GM12892 (cell line): ENCODE results near the gene MICAL3.

Source experiments
- POLR2A ChIP-seq: IDR thresholded peaks from 2 replicates; pipeline ENCODE4 v1.6.1; 2011; ENCODE audit warnings: low read depth, low read length, control low read depth
- POLR2AphosphoS5 ChIP-seq: IDR thresholded peaks from 2 replicates; pipeline ENCODE4 v1.6.1; 2011; ENCODE audit warnings: low read depth, low read length, control low read depth

DNA sequence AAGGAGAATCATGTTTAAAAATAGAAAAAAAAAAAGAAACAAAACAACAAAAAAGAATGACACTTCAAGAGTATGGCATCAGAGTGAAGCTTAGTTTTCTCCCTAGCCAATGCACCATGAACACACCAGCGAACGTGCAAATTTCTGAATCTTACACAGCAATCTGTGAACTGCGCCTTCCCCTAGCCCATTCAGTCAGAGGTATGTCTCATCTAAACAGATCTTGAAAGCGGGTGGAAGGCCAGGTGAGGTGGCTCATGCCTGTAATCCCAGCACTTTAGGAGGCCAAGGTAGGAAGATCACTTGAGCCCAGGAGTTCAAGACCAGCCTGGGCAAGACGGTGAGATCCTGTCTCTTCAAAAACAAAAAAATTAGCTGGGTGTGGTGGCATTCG is 113.1 kb downstream of the MICAL3 start:
- TF ChIP-seq POLR2A (no peak), POLR2AphosphoS5 (no peak)
